Brain microvascular endothelial cell (primary cell): Measurements from ENCODE around the gene ASS1.

Experiments
- DNase-seq: peaks from one replicate; pipeline ENCODE4 v3.0.0-alpha.2; 2020
- H3K27ac ChIP-seq: fragments of 250-450 bp; sonication (Bioruptor Pico); 2 replicates; pipeline ENCODE4 v1.5.1; 2020; ENCODE audit warnings: mild to moderate bottlenecking, moderate library complexity
- H3K27me3 ChIP-seq: fragments of 250-450 bp; sonication (Bioruptor Pico); replicated peaks from 2 replicates; pipeline ENCODE4 v1.5.1; 2020; ENCODE audit warnings: mild to moderate bottlenecking
- H3K36me3 ChIP-seq: fragments of 250-450 bp; sonication (Bioruptor Pico); replicated peaks from 2 replicates; pipeline ENCODE4 v1.5.1; 2020; ENCODE audit warnings: mild to moderate bottlenecking
- H3K4me3 ChIP-seq: 2 replicates; pipeline ENCODE4 v1.5.1; 2011; ENCODE audit warnings: low read depth, mild to moderate bottlenecking, control low read depth, low read length, moderate library complexity
- in situ Hi-C: cut with HindIII; loops from 2 replicates; pipeline ENCODE4 v1.10.0; 2017; ENCODE audit warnings: low sequenced_read_pairs, low pct_ligation_motif_present
- TF ChIP-seq, protein P1 (sequence below): IDR thresholded peaks from 2 replicates; pipeline ENCODE4 v1.5.1; 2011; ENCODE audit warnings: low read depth, mild to moderate bottlenecking, moderate library complexity, low read length, control low read depth, inconsistent platforms; ENCODE audit errors: missing control alignments

The ASS1 gene

DNA sequence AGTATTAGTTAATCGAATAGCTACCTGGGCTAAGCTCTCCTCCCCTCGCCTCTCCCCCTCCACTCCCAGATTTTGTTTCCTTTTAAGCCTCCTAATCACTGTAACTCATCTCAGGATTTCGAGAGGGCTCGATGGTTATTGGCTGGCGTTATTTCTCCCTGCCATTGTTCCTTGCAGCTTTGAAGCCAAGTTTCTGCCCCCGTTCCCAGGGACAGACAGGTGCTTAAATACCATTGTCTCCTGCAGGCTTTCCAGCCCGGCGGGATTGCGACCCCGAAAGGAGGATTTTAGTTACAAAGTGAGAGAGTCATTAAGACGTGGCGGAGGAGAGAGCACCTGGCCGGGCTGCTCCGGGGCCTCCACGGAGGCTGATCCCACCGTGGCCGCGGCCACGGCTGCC lies 46.2 kb downstream of the ASS1 start:
- TF ChIP-seq, protein P1, sequence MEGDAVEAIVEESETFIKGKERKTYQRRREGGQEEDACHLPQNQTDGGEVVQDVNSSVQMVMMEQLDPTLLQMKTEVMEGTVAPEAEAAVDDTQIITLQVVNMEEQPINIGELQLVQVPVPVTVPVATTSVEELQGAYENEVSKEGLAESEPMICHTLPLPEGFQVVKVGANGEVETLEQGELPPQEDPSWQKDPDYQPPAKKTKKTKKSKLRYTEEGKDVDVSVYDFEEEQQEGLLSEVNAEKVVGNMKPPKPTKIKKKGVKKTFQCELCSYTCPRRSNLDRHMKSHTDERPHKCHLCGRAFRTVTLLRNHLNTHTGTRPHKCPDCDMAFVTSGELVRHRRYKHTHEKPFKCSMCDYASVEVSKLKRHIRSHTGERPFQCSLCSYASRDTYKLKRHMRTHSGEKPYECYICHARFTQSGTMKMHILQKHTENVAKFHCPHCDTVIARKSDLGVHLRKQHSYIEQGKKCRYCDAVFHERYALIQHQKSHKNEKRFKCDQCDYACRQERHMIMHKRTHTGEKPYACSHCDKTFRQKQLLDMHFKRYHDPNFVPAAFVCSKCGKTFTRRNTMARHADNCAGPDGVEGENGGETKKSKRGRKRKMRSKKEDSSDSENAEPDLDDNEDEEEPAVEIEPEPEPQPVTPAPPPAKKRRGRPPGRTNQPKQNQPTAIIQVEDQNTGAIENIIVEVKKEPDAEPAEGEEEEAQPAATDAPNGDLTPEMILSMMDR = no peak
- in situ Hi-C loops = no loop called here
- H3K4me3 ChIP-seq = no peak overlapping the region
- no peak overlapping the region for H3K27ac ChIP-seq
- no peak for DNase-seq
- H3K27me3 ChIP-seq = no peaks in the 10 kb centered on the region
- H3K36me3 ChIP-seq = no peaks in the 10 kb centered on the region

DNA sequence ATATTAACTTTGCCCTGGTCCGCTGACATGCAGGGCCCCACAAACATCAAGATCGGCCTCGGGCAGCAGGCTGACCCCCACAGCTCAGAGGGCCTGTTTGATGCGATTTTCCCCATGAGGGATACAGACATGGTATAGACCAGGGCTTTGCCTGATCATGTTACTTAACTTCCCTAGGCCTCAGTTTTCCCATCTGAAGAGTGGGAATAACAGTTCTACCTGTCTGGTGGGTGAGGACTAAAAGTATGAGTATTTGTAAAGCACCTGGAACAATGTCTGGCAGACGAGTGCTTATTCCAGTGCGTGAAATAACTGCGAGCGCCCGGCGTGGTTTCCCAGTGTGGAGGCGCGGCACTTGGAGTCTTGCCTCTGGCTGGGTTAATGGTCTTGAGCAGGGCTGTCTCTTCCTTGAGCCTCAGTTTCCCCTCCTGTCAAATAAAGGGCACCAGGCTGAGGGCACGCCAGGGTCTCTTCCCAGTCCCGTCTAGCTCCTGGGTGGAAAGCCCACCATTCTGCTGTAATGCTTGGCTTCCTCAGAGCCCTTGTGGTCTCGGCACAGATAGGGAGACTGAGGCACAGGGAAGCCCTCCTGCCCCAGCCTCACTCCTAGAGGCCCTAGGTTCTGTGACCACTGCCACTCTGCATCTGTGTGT lies 47.2 kb downstream of the ASS1 start:
- Histone ChIP-seq H3K36me3 (no peaks in the 10 kb centered on the region), H3K4me3 (no peak overlapping the region), H3K27me3 (no peaks in the 10 kb centered on the region), H3K27ac (no peak overlapping the region)
- in situ Hi-C loops = no loop called here
- no peak for DNase-seq
- TF ChIP-seq, protein P1 = no peak

DNA sequence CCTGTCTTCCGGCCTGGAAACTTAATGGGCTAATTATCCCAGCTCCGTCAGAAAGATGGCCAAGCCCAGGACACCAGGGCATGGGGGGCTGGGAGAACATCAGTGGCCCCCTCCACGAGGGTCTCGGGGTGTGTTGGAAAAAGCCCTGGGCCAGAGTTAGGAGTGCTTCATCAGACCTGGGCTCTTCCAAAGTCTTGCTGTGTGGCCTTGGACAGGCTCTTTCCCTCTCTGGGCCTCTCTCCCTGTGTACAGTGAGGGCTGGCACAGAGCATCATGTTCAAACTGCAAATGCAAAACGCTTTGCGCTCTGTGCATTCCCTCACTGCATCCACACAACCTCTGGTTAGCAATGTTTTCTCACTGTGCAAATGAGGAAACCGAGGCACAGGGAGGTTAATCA lies 48.3 kb downstream of the ASS1 start:
- TF ChIP-seq, protein P1 = no peak
- Histone ChIP-seq H3K27me3 (no peaks in the 10 kb centered on the region), H3K36me3 (no peaks in the 10 kb centered on the region), H3K27ac (no peak overlapping the region), H3K4me3 (no peak overlapping the region)
- in situ Hi-C loops = no loop called here
- DNase-seq = no peak

DNA sequence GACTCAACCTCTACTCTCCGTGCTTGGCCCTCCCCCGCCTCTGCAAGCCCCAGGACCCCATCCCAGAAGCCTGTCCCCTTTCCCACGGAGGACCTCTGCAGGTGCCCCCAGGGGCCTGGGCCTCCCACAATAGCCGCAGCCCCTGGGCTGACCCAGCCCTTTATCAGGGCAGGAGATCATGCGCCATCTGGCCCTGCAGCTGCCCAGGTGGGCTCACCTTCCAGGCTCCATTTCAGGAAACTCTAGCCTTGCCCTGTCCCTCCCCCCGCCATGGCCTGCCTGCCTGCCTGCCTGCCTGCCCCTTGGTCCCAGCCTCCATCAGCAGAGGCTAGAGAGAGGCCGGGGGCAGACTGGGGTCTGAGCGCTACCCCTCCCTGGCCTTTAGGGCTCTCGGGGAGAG lies 48.7 kb downstream of the ASS1 start:
- TF ChIP-seq, protein P1 = no peak
- H3K27ac ChIP-seq = no peak overlapping the region
- H3K27me3 ChIP-seq = no peaks in the 10 kb centered on the region
- in situ Hi-C loops = no loop called here
- H3K36me3 ChIP-seq = no peaks in the 10 kb centered on the region
- DNase-seq = no peak
- no peak overlapping the region for H3K4me3 ChIP-seq

DNA sequence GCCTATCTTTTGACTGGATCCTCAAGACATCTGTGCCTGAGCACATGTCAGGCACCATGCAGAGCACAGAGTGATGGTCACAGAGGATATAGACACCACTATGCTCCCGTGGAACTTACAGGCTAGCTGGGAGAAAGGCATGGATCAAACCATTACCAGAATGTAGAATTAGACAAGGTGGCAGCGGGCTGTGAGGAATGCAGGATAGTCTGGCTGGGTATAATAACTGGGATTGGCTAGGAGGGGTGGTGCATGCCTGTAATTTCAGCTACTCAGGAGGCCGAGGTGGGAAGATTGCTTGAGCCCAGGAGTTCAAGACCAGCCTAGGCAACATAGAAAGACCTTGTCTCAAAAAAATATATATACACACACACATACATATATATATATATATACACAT lies 50.3 kb downstream of the ASS1 start:
- TF ChIP-seq, protein P1 = no peak
- no peaks in the 10 kb centered on the region for H3K36me3 ChIP-seq
- no peak overlapping the region for H3K27ac ChIP-seq
- no peaks in the 10 kb centered on the region for H3K27me3 ChIP-seq
- no peak overlapping the region for H3K4me3 ChIP-seq
- DNase-seq = no peak
- in situ Hi-C loops = no loop called here

DNA sequence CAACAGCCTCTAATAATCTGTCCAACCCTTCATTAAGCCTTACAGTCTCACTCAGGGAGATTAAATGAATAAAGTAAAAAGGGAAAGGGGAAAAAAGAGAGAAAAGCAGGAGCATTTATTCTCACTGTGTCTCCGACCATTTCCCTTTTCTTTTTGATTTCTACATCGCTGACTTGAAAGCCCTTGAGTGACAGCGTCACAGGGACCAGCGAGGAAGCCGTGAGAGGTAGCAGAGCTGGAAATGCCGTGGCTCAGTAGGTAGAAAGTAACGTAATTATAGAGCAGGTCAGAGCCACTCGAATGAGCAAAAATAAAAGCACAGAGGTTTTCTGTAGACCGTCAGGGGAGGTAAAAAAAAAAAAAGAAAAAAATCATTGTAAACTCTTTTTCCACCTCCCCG lies 52.4 kb downstream of the ASS1 start:
- in situ Hi-C loops = no loop called here
- Histone ChIP-seq H3K27ac (no peak overlapping the region), H3K36me3 (no peaks in the 10 kb centered on the region), H3K27me3 (no peaks in the 10 kb centered on the region), H3K4me3 (no peak overlapping the region)
- DNase-seq = no peak
- TF ChIP-seq, protein P1 = no peak
